DMS153 (cell line): Measurements from ENCODE around the gene OPTN.
A peak's percentile ranks its signal among the peaks of the same experiment; 100 is the strongest.
"Not testable (repeated sequence)": the region's sequence is repeated elsewhere in the genome, so short reads cannot be mapped to it uniquely, and the experiment has no call there.

Experiments
- DNase-seq: peaks from one replicate; lab custom pipeline; 2025; lab: John Stamatoyannopoulos, UW

Gene OPTN

GRCh38 chr10:13090289-13090688, 9.7 kb upstream of the OPTN start:
- no peak for DNase-seq

GRCh38 chr10:13091801-13092200, 8.2 kb upstream of the OPTN start:
- no peak for DNase-seq

- DNase-seq, result no peak
These were observed 7.5 kb upstream of the OPTN start for GRCh38 chr10:13092291-13093102.

GRCh38 chr10:13094082-13094481, 5.9 kb upstream of the OPTN start:
- not testable (repeated sequence) for DNase-seq

DNA sequence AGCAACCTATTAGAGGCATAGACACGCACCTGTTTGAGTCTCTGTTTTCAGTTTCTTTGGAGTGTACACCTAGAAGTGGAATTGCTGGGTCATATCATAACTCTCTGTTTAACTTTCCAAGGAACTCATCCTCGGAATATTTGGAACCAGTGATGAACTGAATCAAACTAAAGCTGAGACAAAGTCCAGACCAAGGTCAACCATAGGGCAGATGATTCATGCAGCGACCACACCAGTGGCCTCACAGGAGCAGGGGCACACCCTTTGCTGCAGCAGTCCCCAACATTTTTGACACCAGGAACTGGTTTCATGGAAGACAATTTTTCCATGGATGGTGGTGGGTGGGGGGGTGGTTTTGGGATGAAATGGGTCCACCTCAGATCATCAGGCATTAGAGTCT, 4.9 kb upstream of the OPTN start:
- DNase-seq, result no peak

GRCh38 chr10:13095929-13096328, 4.0 kb upstream of the OPTN start:
- no peak for DNase-seq

DNA sequence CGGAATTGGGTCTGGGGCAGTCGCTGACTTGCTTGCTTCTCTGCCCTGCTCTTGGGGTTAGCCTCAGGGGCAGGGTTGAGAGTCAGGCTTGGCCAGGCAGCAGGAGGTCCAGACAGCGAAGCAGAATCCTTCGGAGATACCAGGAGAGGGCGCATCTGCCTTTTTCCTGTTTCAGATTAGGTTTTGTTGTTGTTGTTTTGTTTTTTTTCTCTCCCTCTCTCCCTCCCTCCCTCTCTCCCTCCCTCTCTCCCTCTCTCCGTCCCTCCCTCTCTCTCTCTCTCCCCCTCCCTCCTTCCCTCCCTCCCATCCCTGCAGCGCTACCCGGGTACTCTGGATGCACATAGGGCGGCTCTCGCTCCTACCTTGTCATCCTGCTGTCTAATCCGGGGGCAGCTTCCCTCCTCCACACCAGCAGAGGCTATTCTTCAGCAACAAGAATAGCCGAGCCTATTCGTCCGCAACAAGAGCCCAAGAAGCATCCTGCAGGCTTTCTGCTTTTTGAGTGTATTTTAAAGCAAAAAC, 758 bp upstream of the OPTN start:
- peak; percentile 51 for DNase-seq

GRCh38 chr10:13100349-13101294, 659 bp downstream of the OPTN start:
- no peak for DNase-seq

DNA sequence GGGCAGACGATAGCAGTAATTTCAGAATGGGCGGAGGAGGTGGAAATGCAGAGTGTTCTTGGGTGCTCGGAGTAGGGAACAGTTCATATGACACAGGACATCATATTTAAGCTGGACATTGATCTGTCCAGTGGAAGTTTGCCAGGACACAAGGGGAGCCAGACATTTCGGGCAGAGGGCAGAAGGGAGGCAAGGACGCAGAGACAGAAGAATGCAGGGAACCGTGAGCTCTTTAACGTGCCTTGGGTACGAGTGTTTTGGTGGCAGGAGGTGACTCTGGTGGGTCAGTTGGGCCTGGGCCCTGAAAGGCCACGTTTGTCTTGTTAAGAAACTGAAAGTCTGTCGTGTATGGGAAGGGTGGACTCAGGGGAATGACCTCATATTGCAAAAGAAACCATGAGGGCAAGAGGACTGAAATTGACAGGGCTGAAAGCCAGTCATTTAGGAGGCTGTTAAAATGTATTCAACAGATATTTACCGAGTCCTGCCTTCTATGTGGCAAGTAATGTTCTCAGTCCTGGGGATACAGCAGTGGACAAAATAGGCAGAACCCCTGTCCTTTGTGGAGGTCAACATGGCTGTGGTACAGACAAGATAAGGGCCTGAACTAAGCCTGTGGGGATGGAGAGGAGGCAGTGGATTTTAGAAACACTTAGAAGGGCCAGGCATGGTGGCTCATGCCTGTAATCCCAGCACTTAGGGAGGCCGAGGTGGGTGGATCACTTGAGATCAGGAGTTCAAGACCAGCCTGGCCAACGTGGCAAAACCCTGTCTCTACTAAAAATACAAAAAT, 2.2 kb downstream of the OPTN start:
- DNase-seq, result no peak

GRCh38 chr10:13103554-13103953, 3.6 kb downstream of the OPTN start:
- no peak for DNase-seq

DNA sequence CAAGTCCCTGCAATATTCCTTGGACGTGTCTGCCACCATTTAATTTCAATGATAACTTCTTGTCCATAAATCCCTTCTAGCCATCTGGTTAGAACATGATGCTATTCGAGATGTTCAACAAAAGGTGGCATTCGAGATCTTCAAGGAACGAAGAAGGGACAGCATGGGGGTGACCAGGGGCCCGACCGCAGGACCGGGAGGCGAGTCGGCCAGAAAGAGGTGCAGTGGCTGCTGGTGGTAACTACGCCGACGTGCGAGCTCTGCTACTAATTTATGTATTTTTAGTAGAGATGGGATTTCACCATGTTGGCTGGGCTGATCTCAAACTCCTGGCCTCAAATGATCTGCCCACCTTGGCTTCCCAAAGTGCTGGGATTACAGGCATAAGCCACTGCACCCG, 4.7 kb downstream of the OPTN start:
- DNase-seq, result no peak

DNA sequence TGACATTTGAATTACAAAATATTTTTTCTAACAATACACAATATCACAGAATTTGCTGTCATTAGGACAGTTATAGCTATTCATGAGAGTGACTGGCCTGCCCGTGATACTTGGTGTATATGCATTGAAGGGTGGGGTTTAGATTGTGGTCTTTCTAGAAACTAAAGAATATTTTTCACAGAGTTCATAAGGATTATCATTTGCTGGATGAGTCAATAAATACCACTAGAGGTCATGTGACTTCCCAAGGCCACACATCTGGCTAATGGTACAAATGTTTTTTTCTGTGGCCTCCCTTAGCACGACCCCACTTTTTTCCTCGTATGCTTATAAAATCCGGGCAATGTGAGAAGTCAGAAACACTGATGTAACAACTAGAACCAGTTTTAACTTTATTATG, 5.2 kb downstream of the OPTN start:
- DNase-seq, result no peak

- DNase-seq, result no peak
These were observed 6.6 kb downstream of the OPTN start for GRCh38 chr10:13106387-13107045.

- no peak for DNase-seq
These were observed 10.9 kb downstream of the OPTN start for GRCh38 chr10:13110908-13111307.

DNA sequence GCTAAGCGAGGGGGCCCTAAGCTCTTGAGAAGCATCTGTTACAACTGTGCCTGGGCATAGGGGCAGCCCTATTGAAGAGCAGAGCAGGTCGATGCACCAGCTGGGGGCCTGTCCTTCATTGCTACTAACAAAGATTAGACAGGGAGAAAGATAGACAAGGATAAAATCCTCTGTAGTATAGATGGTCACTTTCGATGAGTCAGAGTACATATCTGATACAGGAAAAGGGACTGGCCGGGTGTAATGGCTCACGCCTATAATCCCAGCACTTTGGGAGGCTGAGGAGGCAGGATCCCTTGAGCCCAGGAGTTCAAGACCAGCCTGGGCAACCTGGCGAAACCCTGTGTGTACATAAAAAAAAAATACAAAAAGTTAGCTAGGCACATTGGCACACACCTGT, 13.6 kb downstream of the OPTN start:
- no peak for DNase-seq

GRCh38 chr10:13115832-13116803, 16.2 kb downstream of the OPTN start:
- no peak for DNase-seq

- DNase-seq, result no peak
These were observed 18.1 kb downstream of the OPTN start for GRCh38 chr10:13117841-13118783.

DNA sequence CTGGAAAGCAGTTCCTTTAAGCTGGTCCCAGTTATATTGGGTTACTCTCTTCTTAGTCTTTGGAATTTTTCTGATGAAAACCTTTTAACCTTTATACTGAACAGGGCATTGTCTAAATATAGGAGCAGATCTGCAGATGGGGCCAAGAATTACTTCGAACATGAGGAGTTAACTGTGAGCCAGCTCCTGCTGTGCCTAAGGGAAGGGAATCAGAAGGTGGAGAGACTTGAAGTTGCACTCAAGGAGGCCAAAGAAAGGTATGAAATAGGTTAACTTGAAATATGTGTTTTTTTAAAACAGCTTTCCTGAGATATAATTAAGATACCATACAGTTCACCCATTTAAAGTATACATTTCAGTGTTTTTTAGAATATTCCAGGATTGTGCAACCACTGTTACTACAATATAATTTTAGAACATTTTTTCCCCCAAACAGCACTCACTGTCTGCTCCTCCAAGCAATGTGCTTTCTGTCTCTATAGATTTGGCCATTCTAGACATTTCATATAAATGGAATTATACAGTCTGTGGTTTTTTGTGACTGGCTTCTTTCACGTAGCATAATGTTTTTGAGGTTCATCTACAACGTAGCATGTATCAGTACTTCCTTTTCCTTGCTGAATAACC, 18.9 kb downstream of the OPTN start:
- no peak for DNase-seq
